ENCODE data around the gene IL4I1. TPM values are rescaled to one million over a fixed set of nuclear protein-coding genes. Genes with fewer than 3 reads are reported as not detected.

The IL4I1 gene
- total and polyA plus RNA-seq, 12 donors: 0.26 to 26.9 (median 0.57) TPM; not detected in 3

DNA sequence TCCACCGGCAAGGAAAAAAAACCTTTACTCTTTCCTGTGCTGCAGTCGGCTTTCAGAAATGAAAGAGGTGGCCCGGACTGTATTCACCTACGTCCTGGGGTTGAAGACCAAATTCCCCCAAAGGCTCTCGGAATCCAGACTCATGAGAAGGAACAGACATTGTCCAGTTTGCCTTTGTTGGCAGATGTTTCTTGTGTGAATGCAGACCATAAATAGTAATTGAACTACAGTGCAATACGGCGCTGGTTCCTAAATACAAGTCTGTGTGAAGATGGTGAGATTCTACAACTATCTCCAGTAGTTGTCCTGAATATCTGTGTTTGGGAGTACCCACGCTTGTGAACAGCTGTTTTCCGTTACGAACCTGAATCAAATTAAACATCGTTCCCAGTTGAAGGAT, 57.0 kb downstream of the IL4I1 start:
- no peak for ATAC-seq
- Histone ChIP-seq H3K27ac (no peak overlapping the region), H3K9me3 (no peaks in the 10 kb centered on the region), H3K4me1 (peaks cover 0 to 5% (median 0%) of the 10 kb centered on the region in 9 donors), H3K27me3 (no peaks in the 10 kb centered on the region), H3K36me3 (peaks cover 0 to 72% (median 33%) of the 10 kb centered on the region in 9 donors), H3K4me3 (no peak overlapping the region)
- 84 to 85% methylated on average over 11 of the region's 11 CpGs for WGBS, 2 donors
- TF ChIP-seq, protein P1, sequence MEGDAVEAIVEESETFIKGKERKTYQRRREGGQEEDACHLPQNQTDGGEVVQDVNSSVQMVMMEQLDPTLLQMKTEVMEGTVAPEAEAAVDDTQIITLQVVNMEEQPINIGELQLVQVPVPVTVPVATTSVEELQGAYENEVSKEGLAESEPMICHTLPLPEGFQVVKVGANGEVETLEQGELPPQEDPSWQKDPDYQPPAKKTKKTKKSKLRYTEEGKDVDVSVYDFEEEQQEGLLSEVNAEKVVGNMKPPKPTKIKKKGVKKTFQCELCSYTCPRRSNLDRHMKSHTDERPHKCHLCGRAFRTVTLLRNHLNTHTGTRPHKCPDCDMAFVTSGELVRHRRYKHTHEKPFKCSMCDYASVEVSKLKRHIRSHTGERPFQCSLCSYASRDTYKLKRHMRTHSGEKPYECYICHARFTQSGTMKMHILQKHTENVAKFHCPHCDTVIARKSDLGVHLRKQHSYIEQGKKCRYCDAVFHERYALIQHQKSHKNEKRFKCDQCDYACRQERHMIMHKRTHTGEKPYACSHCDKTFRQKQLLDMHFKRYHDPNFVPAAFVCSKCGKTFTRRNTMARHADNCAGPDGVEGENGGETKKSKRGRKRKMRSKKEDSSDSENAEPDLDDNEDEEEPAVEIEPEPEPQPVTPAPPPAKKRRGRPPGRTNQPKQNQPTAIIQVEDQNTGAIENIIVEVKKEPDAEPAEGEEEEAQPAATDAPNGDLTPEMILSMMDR (IDR thresholded peaks at IDR 0.05): no peak
- DNase-seq: no peak
- intact Hi-C loops (cut with DNase I): loop anchor here in 1 of 10 donors (10.0 kb wide), 1 partner anchor 1235 kb away; no protein-coding TSS in a partner anchor

Small RNA genes within 50 kb of the gene (microRNA-seq; reads per million reads assigned to microRNA genes)
- gene MIR4749: 0 to 0.51 reads per million in 2 donors
- 0.51 to 0.60 reads per million in 2 donors for gene MIR4750

Other genes starting within 250 kb of the IL4I1 start
- gene IRF3, start 231.0 kb downstream of the IL4I1 start, total RNA-seq: 10 to 100 TPM; 22.3 to 39.4 (median 24.7) TPM
- 10 to 100 TPM; 67.8 to 84.2 TPM for gene IRF3, start 231.0 kb downstream of the IL4I1 start, polyA plus RNA-seq
- 10 to 100 TPM in 5 of 10 donors, 1 to 10 TPM in 5; 7.8 to 14.6 (median 9.8) TPM for gene BCL2L12, start 231.0 kb downstream of the IL4I1 start, total RNA-seq
- 10 to 100 TPM in 1 of 2 donors, 1 to 10 TPM in 1; 8.6 to 19.6 TPM for gene BCL2L12, start 231.0 kb downstream of the IL4I1 start, polyA plus RNA-seq
- gene PRMT1, start 219.6 kb downstream of the IL4I1 start, total RNA-seq: 100 to 1,000 TPM; 112 to 146 (median 127) TPM
- 100 to 1,000 TPM in 1 of 2 donors, 10 to 100 TPM in 1; 80.0 to 270 TPM for gene PRMT1, start 219.6 kb downstream of the IL4I1 start, polyA plus RNA-seq
- under 1 TPM; 0.16 to 0.74 (median 0.47) TPM for gene ADM5, start 207.3 kb downstream of the IL4I1 start, total RNA-seq
- gene ADM5, start 207.3 kb downstream of the IL4I1 start, polyA plus RNA-seq: 1 to 10 TPM; 1.1 to 1.6 TPM
- gene CPT1C, start 205.8 kb downstream of the IL4I1 start, total RNA-seq: 1 to 10 TPM; 1.4 to 3.6 (median 1.9) TPM
- 10 to 100 TPM in 1 of 2 donors, 1 to 10 TPM in 1; 4.8 to 10.7 TPM for gene CPT1C, start 205.8 kb downstream of the IL4I1 start, polyA plus RNA-seq
- under 1 TPM in 8 of 10 donors, not detected in 2; 0.15 to 0.80 (median 0.36) TPM for gene TSKS, start 133.6 kb downstream of the IL4I1 start, total RNA-seq
- gene TSKS, start 133.6 kb downstream of the IL4I1 start, polyA plus RNA-seq: 1 to 10 TPM in 1 of 2 donors, under 1 TPM in 1; 0.64 to 3.4 TPM
- 100 to 1,000 TPM in 1 of 10 donors, 10 to 100 TPM in 9; 56.0 to 108 (median 62.6) TPM for gene AP2A1, start 129.9 kb downstream of the IL4I1 start, total RNA-seq
- gene AP2A1, start 129.9 kb downstream of the IL4I1 start, polyA plus RNA-seq: 10 to 100 TPM; 36.1 to 96.3 TPM
- gene FUZ, start 83.6 kb downstream of the IL4I1 start, total RNA-seq: 10 to 100 TPM; 11.4 to 20.8 (median 14.4) TPM
- gene FUZ, start 83.6 kb downstream of the IL4I1 start, polyA plus RNA-seq: 10 to 100 TPM; 16.4 to 24.1 TPM
- gene MED25, start 78.6 kb downstream of the IL4I1 start, total RNA-seq: 100 to 1,000 TPM in 1 of 10 donors, 10 to 100 TPM in 9; 39.7 to 110 (median 54.9) TPM
- gene MED25, start 78.6 kb downstream of the IL4I1 start, polyA plus RNA-seq: 100 to 1,000 TPM in 1 of 2 donors, 10 to 100 TPM in 1; 39.5 to 149 TPM
- 100 to 1,000 TPM in 3 of 10 donors, 10 to 100 TPM in 7; 67.8 to 137 (median 90.0) TPM for gene PTOV1, start 45.7 kb downstream of the IL4I1 start, total RNA-seq
- gene PTOV1, start 45.7 kb downstream of the IL4I1 start, polyA plus RNA-seq: 100 to 1,000 TPM; 107 to 220 TPM
- 10 to 100 TPM; 24.0 to 43.9 (median 34.6) TPM for gene PNKP, start 29.3 kb downstream of the IL4I1 start, total RNA-seq
- gene PNKP, start 29.3 kb downstream of the IL4I1 start, polyA plus RNA-seq: 10 to 100 TPM; 31.8 to 91.7 TPM
- gene AKT1S1, start 19.5 kb downstream of the IL4I1 start, total RNA-seq: 10 to 100 TPM; 26.0 to 51.9 (median 32.4) TPM
- 10 to 100 TPM; 42.6 to 48.1 TPM for gene AKT1S1, start 19.5 kb downstream of the IL4I1 start, polyA plus RNA-seq
- gene TBC1D17, start 19.2 kb downstream of the IL4I1 start, total RNA-seq: 10 to 100 TPM; 40.6 to 57.9 (median 50.6) TPM
- gene TBC1D17, start 19.2 kb downstream of the IL4I1 start, polyA plus RNA-seq: 10 to 100 TPM; 30.4 to 41.7 TPM
- 10 to 100 TPM in 3 of 10 donors, 1 to 10 TPM in 7; 6.4 to 33.8 (median 9.7) TPM for gene ATF5, start 32.3 kb upstream of the IL4I1 start, total RNA-seq
- gene ATF5, start 32.3 kb upstream of the IL4I1 start, polyA plus RNA-seq: 10 to 100 TPM; 14.1 to 22.0 TPM
- gene NUP62, start 32.6 kb upstream of the IL4I1 start, total RNA-seq: 10 to 100 TPM; 23.1 to 48.1 (median 32.7) TPM
- gene NUP62, start 32.6 kb upstream of the IL4I1 start, polyA plus RNA-seq: 10 to 100 TPM; 13.2 to 19.7 TPM
- gene SIGLEC11, start 64.3 kb upstream of the IL4I1 start, total RNA-seq: 1 to 10 TPM in 1 of 10 donors, under 1 TPM in 8, not detected in 1; 0.11 to 1.1 (median 0.42) TPM
- gene SIGLEC11, start 64.3 kb upstream of the IL4I1 start, polyA plus RNA-seq: 1 to 10 TPM in 1 of 2 donors, under 1 TPM in 1; 0.20 to 1.7 TPM
- gene VRK3, start 128.5 kb upstream of the IL4I1 start, total RNA-seq: 10 to 100 TPM; 15.1 to 34.9 (median 24.8) TPM
- 10 to 100 TPM; 16.3 to 23.0 TPM for gene VRK3, start 128.5 kb upstream of the IL4I1 start, polyA plus RNA-seq
- gene ZNF473, start 129.1 kb upstream of the IL4I1 start, total RNA-seq: 1 to 10 TPM; 1.8 to 4.2 (median 3.3) TPM
- gene ZNF473, start 129.1 kb upstream of the IL4I1 start, polyA plus RNA-seq: 1 to 10 TPM; 1.5 to 1.8 TPM

Measured in heart right ventricle (tissue), 16 donors.